SK-MEL-5 (cell line): Measurements from ENCODE around the gene CRAT. TPM values are rescaled to one million over a fixed set of nuclear protein-coding genes. Genes with fewer than 3 reads are reported as not detected.

Source experiments
- DNase-seq: peaks from one replicate; pipeline ENCODE4 v3.0.0-alpha.2; 2016; ENCODE audit warnings: low read depth, low spot score
- in situ Hi-C: cut with HindIII; loops from 2 replicates; pipeline ENCODE4 v1.10.0; 2016; ENCODE audit warnings: low sequenced_read_pairs, high pct_unique_total_duplicates, low pct_unique_long_range_greater_than_20kb
- total RNA-seq: library from RNA; depleted of rRNA; stranded (reverse); fragments of >200 nt; shearing (Covaris generic); gene quantifications from 2 replicates; pipeline ENCODE4 v1.2.3, GENCODE V29; 2014; rRNA removed

The CRAT gene
- total RNA-seq, 1 experiment from 2014 or later: 9.4 TPM

DNA sequence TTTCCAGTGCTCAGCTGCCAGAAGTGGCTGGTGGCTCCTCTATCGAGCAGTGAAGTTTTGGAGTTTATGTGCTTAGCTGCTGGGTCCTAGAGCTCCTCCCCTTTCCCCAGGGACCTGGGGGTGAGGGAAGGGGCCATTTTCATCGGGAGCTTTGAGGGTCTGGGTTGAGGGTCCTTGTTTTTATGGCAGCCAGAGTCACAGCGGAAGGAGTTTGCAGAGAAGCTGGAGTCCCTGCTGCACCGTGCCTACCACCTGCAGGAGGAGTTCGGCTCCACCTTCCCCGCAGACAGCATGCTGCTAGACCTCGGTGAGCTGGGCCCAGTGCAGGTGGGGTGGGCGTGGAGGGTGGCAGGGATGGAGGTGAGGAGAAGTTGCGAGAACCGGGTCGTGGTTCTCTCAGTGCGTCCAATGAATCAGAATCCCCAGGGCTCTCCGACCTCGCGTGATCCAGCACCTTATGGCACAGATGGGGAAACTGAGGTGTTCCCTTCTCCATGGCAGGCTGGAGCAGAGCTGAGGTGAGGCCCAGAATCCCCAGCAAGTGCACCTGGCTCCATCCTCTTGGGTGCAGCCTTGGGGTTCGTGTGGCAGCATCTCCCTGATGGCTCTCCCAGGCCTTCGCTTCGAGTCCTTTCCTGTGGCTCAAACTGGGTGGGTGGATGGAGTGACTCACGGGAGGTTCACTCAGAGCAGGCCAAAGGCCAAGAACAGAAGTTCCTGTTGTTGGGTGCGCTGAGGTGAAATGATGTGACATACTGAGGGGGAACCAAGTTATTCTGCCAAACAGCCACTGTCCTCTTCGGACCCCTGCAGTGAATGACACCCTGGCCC, 51.4 kb downstream of the CRAT start:
- no peak for DNase-seq
- in situ Hi-C loops: no loop called here

GRCh38 chr9:129054163-129054851, 56.3 kb downstream of the CRAT start:
- no peak for DNase-seq
- in situ Hi-C loops: no loop called here

- in situ Hi-C loops: no loop called here
- no peak for DNase-seq
Observed at GRCh38 chr9:129053020-129053419, 57.6 kb downstream of the CRAT start.

DNA sequence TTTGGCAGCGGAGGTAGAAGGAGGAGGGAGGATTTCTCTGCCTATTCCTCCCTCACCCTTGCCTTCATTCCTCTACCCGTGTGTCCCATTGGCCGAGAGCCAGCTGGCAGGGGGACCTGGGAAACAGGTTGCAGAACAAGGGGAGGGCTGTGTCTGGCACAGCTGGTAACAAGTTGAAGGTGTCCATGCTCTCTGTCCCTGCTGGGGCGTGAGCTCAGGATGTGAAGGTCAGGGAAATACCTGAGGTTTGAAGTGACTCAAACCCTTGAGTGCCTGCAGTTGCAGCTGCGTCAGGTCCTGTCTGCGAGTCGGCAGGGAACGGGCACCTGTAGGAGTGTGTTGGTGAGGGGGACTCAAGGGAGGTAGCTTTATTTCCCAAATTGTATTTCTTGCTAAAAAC, 58.0 kb downstream of the CRAT start:
- no peak for DNase-seq
- in situ Hi-C loops: no loop called here

Other genes starting within 250 kb of the CRAT start
- gene KYAT1, start 228.8 kb downstream of the CRAT start, total RNA-seq: 7.4 and 7.5 TPM in 2 replicates
- gene LRRC8A, start 228.7 kb downstream of the CRAT start, total RNA-seq: 36.0 and 38.3 TPM in 2 replicates
- 4.5 and 5.2 TPM in 2 replicates for gene PHYHD1, start 189.8 kb downstream of the CRAT start, total RNA-seq
- gene DOLK, start 163.2 kb downstream of the CRAT start, total RNA-seq: 40.1 and 41.7 TPM in 2 replicates
- gene NUP188, start 163.1 kb downstream of the CRAT start, total RNA-seq: 33.9 and 35.2 TPM in 2 replicates
- gene SH3GLB2, start 82.5 kb downstream of the CRAT start, total RNA-seq: 24.4 and 28.3 TPM in 2 replicates
- 13.7 TPM in 2 replicates for gene MIGA2, start 74.2 kb downstream of the CRAT start, total RNA-seq
- gene DOLPP1, start 29.7 kb downstream of the CRAT start, total RNA-seq: 12.4 and 12.9 TPM in 2 replicates
- 88.1 and 95.8 TPM in 2 replicates for gene PTPA, start 622 bp upstream of the CRAT start, total RNA-seq
- gene IER5L, start 67.5 kb upstream of the CRAT start, total RNA-seq: 53.9 and 57.1 TPM in 2 replicates